Measurements from ENCODE around the gene SMIM12.

- TF ChIP-seq TAF1 (IDR thresholded peaks at IDR 0.05; ENCODE audit: borderline replicate concordance, insufficient read depth, low read length) (no peak), POLR2AphosphoS5 (IDR thresholded peaks at IDR 0.05; ENCODE audit: low read depth, low read length) (no peak), REST (IDR thresholded peaks at IDR 0.05; ENCODE audit: insufficient read depth in 1 of 2, low read depth in 2 of 2, low read length in 2 of 2) (no peak)
Observed at GRCh38 chr1:34828611-34829010, 30.9 kb downstream of the SMIM12 start.

All from PFSK-1 (cell line).